ENCODE data around the gene FRMD3.

DNA sequence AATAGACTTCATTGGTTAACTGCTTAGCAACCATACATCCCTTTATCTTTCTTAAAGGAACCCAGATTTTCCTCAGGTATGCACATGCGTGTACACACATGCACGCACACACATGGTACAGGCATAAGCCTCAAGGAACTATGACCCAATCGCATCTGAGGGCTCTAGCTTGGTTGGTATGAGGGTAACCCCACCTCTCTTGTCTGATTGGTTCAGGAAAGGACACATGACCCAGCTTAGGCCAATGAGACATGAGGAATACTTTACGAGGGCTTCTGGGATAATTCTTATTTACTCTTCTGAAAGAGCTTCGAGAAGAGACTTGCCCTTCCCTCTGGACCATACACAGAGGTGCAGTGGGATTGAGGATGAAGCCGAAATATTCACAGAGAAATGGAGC lies 141.9 kb downstream of the FRMD3 start:
- TF ChIP-seq FOXK1 (CRISPR knock-in tag; IDR thresholded peaks at IDR 0.05) (no peak), CTCF (IDR thresholded peaks at IDR 0.05) (no peak), ESRRA (CRISPR knock-in tag; IDR thresholded peaks at IDR 0.05; ENCODE audit: borderline replicate concordance) (no peak), MAX (CRISPR knock-in tag; IDR thresholded peaks at IDR 0.05) (no peak), PRDM15 (CRISPR knock-in tag; IDR thresholded peaks at IDR 0.05) (no peak), ZNF138 (CRISPR knock-in tag; conservative IDR thresholded peaks at IDR 0.05) (no peak), CBFB (CRISPR knock-in tag; IDR thresholded peaks at IDR 0.05; ENCODE audit: low read depth) (no peak), FOXP1 (CRISPR knock-in tag; IDR thresholded peaks at IDR 0.05; ENCODE audit: borderline replicate concordance) (no peak)
- TF ChIP-seq, protein P1, sequence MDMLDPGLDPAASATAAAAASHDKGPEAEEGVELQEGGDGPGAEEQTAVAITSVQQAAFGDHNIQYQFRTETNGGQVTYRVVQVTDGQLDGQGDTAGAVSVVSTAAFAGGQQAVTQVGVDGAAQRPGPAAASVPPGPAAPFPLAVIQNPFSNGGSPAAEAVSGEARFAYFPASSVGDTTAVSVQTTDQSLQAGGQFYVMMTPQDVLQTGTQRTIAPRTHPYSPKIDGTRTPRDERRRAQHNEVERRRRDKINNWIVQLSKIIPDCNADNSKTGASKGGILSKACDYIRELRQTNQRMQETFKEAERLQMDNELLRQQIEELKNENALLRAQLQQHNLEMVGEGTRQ (CRISPR knock-in tag; IDR thresholded peaks at IDR 0.05): peak; percentile 23; the same call in 1 of the 2 replicates
- TF ChIP-seq, protein P2, sequence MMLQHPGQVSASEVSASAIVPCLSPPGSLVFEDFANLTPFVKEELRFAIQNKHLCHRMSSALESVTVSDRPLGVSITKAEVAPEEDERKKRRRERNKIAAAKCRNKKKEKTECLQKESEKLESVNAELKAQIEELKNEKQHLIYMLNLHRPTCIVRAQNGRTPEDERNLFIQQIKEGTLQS (CRISPR knock-in tag; conservative IDR thresholded peaks at IDR 0.05): no peak

Data from WTC11 (cell line).